K562 (cell line): Measurements from ENCODE around the gene RNF40. TPM values are rescaled to one million over a fixed set of nuclear protein-coding genes. Genes with fewer than 3 reads are reported as not detected.

ENCODE experiments used
- BRD4 ChIP-seq: fragments of 200-600 bp; sonication (generic); IDR thresholded peaks from 2 replicates; pipeline ENCODE4 v1.6.1; 2017; ENCODE audit warnings: inconsistent platforms
- CREB1 ChIP-seq, 2 experiments: sonication (generic) in 1 of 2; formaldehyde crosslinking in 1 of 2; IDR thresholded peaks; 2 replicates each; pipeline versions ENCODE4 v1.6.1 to v1.8.0; 2012 to 2022; ENCODE audit warnings: inconsistent platforms in 1 of 2, mild to moderate bottlenecking in 1 of 2, missing genetic modification reagents in 1 of 2, moderate library complexity in 1 of 2
- CREBBP ChIP-seq: IDR thresholded peaks from one replicate; pipeline ENCODE4 v1.6.1; 2012; ENCODE audit warnings: low read depth, mild to moderate bottlenecking, control low read depth, inconsistent platforms, low read length
- HDAC1 ChIP-seq, 2 experiments: fragments of 450-650 bp; IDR thresholded peaks; 2 replicates each; pipeline ENCODE4 v1.6.1; 2016 to 2017; ENCODE audit warnings: inconsistent platforms in 1 of 2, mild to moderate bottlenecking in 1 of 2, moderate library complexity in 1 of 2
- KLF6 ChIP-seq: fragments of 250-450 bp; sonication (Bioruptor Pico); IDR thresholded peaks from 2 replicates; pipeline ENCODE4 v1.4.0; 2020; ENCODE audit warnings: mild to moderate bottlenecking, moderate library complexity, borderline replicate concordance
- POLR3A ChIP-seq: IDR thresholded peaks from 2 replicates; pipeline ENCODE4 v1.6.1; 2011; ENCODE audit warnings: borderline replicate concordance, mild to moderate bottlenecking, moderate library complexity; ENCODE audit not compliant: insufficient read length, insufficient read depth; ENCODE audit errors: extremely low read depth
- POLR3G ChIP-seq: IDR thresholded peaks from 2 replicates; pipeline ENCODE4 v1.6.1; 2011; ENCODE audit not compliant: insufficient read length, insufficient replicate concordance; ENCODE audit errors: extremely low read depth
- SIX5 ChIP-seq, 2 experiments: IDR thresholded peaks; 2 replicates each; pipeline ENCODE4 v1.6.1; 2011; ENCODE audit warnings: low read length in 2 of 2, borderline replicate concordance in 1 of 2, low read depth in 1 of 2, mild to moderate bottlenecking in 1 of 2, moderate library complexity in 1 of 2; ENCODE audit not compliant: insufficient read depth in 1 of 2
- SMARCA5 ChIP-seq: fragments of 450-650 bp; IDR thresholded peaks from 2 replicates; pipeline ENCODE4 v1.6.1; 2016
- SUPT5H ChIP-seq: fragments of 450-650 bp; IDR thresholded peaks from 2 replicates; pipeline ENCODE4 v1.6.1; 2016
- TAF7 ChIP-seq: fragments of 450-650 bp; IDR thresholded peaks from 2 replicates; pipeline ENCODE4 v1.6.1; 2016; ENCODE audit warnings: missing genetic modification characterization, missing compliant biosample characterization
- ZNF75A ChIP-seq: fragments of 450-650 bp; formaldehyde crosslinking; IDR thresholded peaks from 2 replicates; pipeline ENCODE4 v1.4.0; 2020; ENCODE audit warnings: mild to moderate bottlenecking
- polyA plus RNA-seq, 8 experiments: library from polyadenylated mRNA; depleted of rRNA in 4 of 8; stranded (reverse) in 5 of 8; unstranded in 3 of 8; fragments of >200 nt; fragmentation: Nextera tagmentation in 2 of 8; fragmentation: Illumina TruSeq in 1 of 8; extraction: Ambion mirVana in 2 of 8; extraction: Trizol in 1 of 8; gene quantifications; 2 replicates each; pipeline versions ENCODE4 v1.2.1 to v1.2.3, GENCODE V29; 2011 to 2014; ENCODE audit warnings: inconsistent platforms in 1 of 8, missing spikeins in 1 of 8
- total RNA-seq, 7 experiments: library from RNA; depleted of rRNA in 6 of 7; stranded (reverse); fragments of >200 nt in 6 of 7; fragmentation: Illumina TruSeq in 2 of 7; extraction: Trizol in 2 of 7; gene quantifications; 2 replicates each; pipeline versions ENCODE4 v1.2.1 to v1.2.3, GENCODE V29; 2011 to 2021; ENCODE audit warnings: low replicate concordance in 1 of 7
- TF ChIP-seq, protein P1 (sequence below), 2 experiments: fragments of 450-650 bp; conservative IDR thresholded peaks; 2 replicates each; pipeline ENCODE4 v1.6.1; 2017; ENCODE audit warnings: mild to moderate bottlenecking in 2 of 2, moderate library complexity in 2 of 2
- TF ChIP-seq, protein P2 (sequence below): sonication (generic); formaldehyde crosslinking; IDR thresholded peaks from 2 replicates; pipeline ENCODE4 v1.8.1; 2023; ENCODE audit warnings: mild to moderate bottlenecking, missing genetic modification reagents
- TF ChIP-seq, protein P3 (sequence below), 2 experiments: fragments of 200-800 bp in 1 of 2; sonication (Bioruptor generic) in 1 of 2; sonication (generic) in 1 of 2; formaldehyde crosslinking in 1 of 2; IDR thresholded peaks in 1 of 2; conservative IDR thresholded peaks in 1 of 2; 2 replicates each; pipeline versions ENCODE4 v1.5.0 to v1.6.1; 2016 to 2020; ENCODE audit warnings: missing compliant biosample characterization in 1 of 2, missing genetic modification characterization in 1 of 2, missing genetic modification reagents in 1 of 2
- TF ChIP-seq, protein P4 (sequence below): fragments of 450-650 bp; IDR thresholded peaks from 2 replicates; pipeline ENCODE4 v1.6.1; 2017; ENCODE audit warnings: antibody characterized with exemption
- TF ChIP-seq, protein P5 (sequence below): fragments of 250-450 bp; sonication (Bioruptor Pico); IDR thresholded peaks from 2 replicates; pipeline ENCODE4 v1.5.0; 2021

RNF40 gene
- total and polyA plus RNA-seq, 9 of the 15 experiments (the other 6 are each of a cell fraction or from before 2014, with no cell fraction given) = 6.2 to 129 (median 81.5) TPM

DNA sequence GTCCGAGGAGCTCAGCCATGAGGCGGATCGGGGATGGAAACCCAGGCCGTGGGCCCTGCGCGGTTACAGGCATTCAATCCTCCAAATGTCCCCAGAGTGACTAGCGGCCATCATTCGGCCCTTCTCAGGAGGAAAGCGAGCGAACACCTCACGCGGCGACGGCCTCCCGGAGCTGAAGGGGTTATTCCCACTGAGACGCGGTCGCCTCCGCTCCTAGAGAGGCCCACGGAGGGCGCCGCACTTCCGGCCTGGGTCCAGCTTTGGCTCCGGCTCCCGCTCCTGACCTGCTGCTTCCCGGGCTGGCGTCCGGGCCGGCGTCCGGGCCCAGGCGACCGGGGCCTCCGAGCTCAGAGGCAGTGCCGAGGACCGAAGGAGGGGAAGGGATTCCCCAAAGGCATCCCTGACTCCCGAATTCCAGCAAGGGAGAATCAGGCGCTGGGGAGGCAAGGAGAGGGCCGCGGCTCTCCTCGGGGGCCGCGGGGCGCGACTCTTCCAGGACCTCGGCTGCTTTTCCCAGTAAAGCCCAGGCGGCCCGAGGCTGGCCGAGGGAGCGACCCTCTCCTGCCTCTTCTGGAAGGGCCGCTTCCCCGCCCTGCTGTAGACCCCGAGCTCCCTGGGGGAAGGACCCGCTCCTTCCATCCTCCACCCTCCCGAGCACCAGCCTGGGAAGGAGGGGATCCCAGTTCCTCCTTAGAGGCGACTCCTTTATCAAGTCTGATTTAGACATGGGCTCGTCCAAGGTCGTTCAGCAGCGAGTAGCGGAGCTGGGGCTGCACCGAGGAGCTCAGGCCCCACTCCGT, 43.4 kb downstream of the RNF40 start (continued):
- TF ChIP-seq, protein P1, sequence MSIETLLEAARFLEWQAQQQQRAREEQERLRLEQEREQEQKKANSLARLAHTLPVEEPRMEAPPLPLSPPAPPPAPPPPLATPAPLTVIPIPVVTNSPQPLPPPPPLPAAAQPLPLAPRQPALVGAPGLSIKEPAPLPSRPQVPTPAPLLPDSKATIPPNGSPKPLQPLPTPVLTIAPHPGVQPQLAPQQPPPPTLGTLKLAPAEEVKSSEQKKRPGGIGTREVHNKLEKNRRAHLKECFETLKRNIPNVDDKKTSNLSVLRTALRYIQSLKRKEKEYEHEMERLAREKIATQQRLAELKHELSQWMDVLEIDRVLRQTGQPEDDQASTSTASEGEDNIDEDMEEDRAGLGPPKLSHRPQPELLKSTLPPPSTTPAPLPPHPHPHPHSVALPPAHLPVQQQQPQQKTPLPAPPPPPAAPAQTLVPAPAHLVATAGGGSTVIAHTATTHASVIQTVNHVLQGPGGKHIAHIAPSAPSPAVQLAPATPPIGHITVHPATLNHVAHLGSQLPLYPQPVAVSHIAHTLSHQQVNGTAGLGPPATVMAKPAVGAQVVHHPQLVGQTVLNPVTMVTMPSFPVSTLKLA (conservative IDR thresholded peaks at IDR 0.05) = peak; percentile 48 to 78; a peak in 3 of 4 replicates
- TF ChIP-seq, protein P2, sequence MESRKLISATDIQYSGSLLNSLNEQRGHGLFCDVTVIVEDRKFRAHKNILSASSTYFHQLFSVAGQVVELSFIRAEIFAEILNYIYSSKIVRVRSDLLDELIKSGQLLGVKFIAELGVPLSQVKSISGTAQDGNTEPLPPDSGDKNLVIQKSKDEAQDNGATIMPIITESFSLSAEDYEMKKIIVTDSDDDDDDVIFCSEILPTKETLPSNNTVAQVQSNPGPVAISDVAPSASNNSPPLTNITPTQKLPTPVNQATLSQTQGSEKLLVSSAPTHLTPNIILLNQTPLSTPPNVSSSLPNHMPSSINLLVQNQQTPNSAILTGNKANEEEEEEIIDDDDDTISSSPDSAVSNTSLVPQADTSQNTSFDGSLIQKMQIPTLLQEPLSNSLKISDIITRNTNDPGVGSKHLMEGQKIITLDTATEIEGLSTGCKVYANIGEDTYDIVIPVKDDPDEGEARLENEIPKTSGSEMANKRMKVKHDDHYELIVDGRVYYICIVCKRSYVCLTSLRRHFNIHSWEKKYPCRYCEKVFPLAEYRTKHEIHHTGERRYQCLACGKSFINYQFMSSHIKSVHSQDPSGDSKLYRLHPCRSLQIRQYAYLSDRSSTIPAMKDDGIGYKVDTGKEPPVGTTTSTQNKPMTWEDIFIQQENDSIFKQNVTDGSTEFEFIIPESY (CRISPR knock-in tag) = peak; percentile 87; the same call in 1 of the 2 replicates
- TF ChIP-seq HDAC1 (IDR thresholded peaks at IDR 0.05) (peak in 1 of 2 experiments; percentile 49; a peak in 1 of 4 replicates), SMARCA5 (peak; percentile 60; the same call in 1 of the 2 replicates), SIX5 (IDR thresholded peaks at IDR 0.05; ENCODE audit: borderline replicate concordance in 1 of 2, insufficient read depth in 1 of 2, low read depth in 1 of 2, low read length in 2 of 2) (peak in 1 of 2 experiments; percentile 25; a peak in 2 of 4 replicates), CREB1 (IDR thresholded peaks at IDR 0.05) (no peak; the same call in 1 of the 2 replicates), CREB1 (CRISPR knock-in tag; IDR thresholded peaks at IDR 0.05) (peak; percentile 68; the same call in 1 of the 2 replicates), POLR3A (no peak), CREBBP (no peak), SUPT5H (peak; percentile 83), POLR3G (no peak), BRD4 (peak; percentile 45; the same call in 1 of the 2 replicates), KLF6 (CRISPR knock-in tag) (no peak), TAF7 (peak; percentile 85), ZNF75A (no peak)
- TF ChIP-seq, protein P3, sequence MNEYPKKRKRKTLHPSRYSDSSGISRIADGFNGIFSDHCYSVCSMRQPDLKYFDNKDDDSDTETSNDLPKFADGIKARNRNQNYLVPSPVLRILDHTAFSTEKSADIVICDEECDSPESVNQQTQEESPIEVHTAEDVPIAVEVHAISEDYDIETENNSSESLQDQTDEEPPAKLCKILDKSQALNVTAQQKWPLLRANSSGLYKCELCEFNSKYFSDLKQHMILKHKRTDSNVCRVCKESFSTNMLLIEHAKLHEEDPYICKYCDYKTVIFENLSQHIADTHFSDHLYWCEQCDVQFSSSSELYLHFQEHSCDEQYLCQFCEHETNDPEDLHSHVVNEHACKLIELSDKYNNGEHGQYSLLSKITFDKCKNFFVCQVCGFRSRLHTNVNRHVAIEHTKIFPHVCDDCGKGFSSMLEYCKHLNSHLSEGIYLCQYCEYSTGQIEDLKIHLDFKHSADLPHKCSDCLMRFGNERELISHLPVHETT (CRISPR knock-in tag; conservative IDR thresholded peaks at IDR 0.05 in 1 of 2, IDR thresholded peaks at IDR 0.05 in 1 of 2) = peak in 1 of 2 experiments; percentile 69; a peak in 1 of 4 replicates
- TF ChIP-seq, protein P4, sequence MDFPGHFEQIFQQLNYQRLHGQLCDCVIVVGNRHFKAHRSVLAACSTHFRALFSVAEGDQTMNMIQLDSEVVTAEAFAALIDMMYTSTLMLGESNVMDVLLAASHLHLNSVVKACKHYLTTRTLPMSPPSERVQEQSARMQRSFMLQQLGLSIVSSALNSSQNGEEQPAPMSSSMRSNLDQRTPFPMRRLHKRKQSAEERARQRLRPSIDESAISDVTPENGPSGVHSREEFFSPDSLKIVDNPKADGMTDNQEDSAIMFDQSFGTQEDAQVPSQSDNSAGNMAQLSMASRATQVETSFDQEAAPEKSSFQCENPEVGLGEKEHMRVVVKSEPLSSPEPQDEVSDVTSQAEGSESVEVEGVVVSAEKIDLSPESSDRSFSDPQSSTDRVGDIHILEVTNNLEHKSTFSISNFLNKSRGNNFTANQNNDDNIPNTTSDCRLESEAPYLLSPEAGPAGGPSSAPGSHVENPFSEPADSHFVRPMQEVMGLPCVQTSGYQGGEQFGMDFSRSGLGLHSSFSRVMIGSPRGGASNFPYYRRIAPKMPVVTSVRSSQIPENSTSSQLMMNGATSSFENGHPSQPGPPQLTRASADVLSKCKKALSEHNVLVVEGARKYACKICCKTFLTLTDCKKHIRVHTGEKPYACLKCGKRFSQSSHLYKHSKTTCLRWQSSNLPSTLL = no peak
- TF ChIP-seq, protein P5, sequence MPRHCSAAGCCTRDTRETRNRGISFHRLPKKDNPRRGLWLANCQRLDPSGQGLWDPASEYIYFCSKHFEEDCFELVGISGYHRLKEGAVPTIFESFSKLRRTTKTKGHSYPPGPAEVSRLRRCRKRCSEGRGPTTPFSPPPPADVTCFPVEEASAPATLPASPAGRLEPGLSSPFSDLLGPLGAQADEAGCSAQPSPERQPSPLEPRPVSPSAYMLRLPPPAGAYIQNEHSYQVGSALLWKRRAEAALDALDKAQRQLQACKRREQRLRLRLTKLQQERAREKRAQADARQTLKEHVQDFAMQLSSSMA (CRISPR knock-in tag) = peak; percentile 65; the same call in 1 of the 2 replicates
